MM.1S (cell line): Measurements from ENCODE around the gene LYRM4.

ENCODE experiments used
- CTCF ChIP-seq: fragments of 300-600 bp; sonication (generic); IDR thresholded peaks from 2 replicates; pipeline ENCODE4 v1.5.1; 2016; ENCODE audit warnings: antibody characterized with exemption, low read length, mixed read lengths
- EZH2 ChIP-seq: fragments of 300-600 bp; sonication (generic); optimal IDR thresholded peaks from 2 replicates; pipeline ENCODE3; 2017; ENCODE audit warnings: low read depth, mild to moderate bottlenecking, antibody characterized with exemption, low read length, mixed read lengths
- EZH2phosphoT487 ChIP-seq: fragments of 300-600 bp; sonication (generic); IDR thresholded peaks from 2 replicates; pipeline ENCODE4 v1.6.1; 2018; ENCODE audit warnings: antibody characterized with exemption, low read length

- TF ChIP-seq CTCF: no peak
- no peak for TF ChIP-seq EZH2
- no peak for TF ChIP-seq EZH2phosphoT487
These were observed 175.7 kb downstream of the LYRM4 start, which contains the start of gene PPP1R3G for GRCh38 chr6:5084781-5085647.
